ENCODE measurements around the gene FSTL5. TPM values are rescaled to one million over a fixed set of nuclear protein-coding genes. Genes with fewer than 3 reads are reported as not detected.

The FSTL5 gene
- total and polyA plus RNA-seq, 2 donors (not counting 3 experiments of a cell fraction or from before 2014, with no cell fraction given), result 1.3 to 1.9 TPM

GRCh38 chr4:161343569-161343950 lies 820.2 kb downstream of the FSTL5 start:
- DNase-seq (ENCODE audit: low read depth, low spot score) (no peak), FAIRE-seq (no peak)
- no peaks in the 10 kb centered on the region for H3K9me1 ChIP-seq (replicated peaks; ENCODE audit: control insufficient read depth, extremely low read depth, insufficient read depth, low read length)
- CTCF ChIA-PET, result no interaction called here
- H3K9ac ChIP-seq (replicated peaks; ENCODE audit: extremely low read depth, insufficient read depth, low read length), result no peak overlapping the region
- TF ChIP-seq FOS (IDR thresholded peaks at IDR 0.05; ENCODE audit: borderline replicate concordance, insufficient read depth, low read length) (no peak), CTCF (IDR thresholded peaks at IDR 0.05; ENCODE audit: extremely low read depth in 1 of 2, insufficient read depth in 1 of 2, low read depth in 1 of 2, low read length in 2 of 2) (no peak), MAX (IDR thresholded peaks at IDR 0.05; ENCODE audit: insufficient read depth, insufficient read length) (no peak), POLR2AphosphoS5 (IDR thresholded peaks at IDR 0.05; ENCODE audit: insufficient read depth, low read depth, low read length) (no peak), MYC (IDR thresholded peaks at IDR 0.05; ENCODE audit: low read depth, low read length) (no peak), GATA2 (IDR thresholded peaks at IDR 0.05; ENCODE audit: insufficient read depth, insufficient read length, low read depth, low read length) (no peak), POLR2A (IDR thresholded peaks at IDR 0.05; ENCODE audit: low read depth, low read length) (no peak), EZH2 (IDR thresholded peaks at IDR 0.05; ENCODE audit: borderline replicate concordance, low read depth, low read length, severe bottlenecking) (no peak), JUN (IDR thresholded peaks at IDR 0.05; ENCODE audit: borderline replicate concordance, insufficient read depth, insufficient read length, low read depth) (no peak)
- dilution Hi-C loops (cut with MboI; ENCODE audit: extremely low pct_ligation_motif_present, low sequenced_read_pairs) (no loop called here), intact Hi-C loops (cut with micrococcal nuclease) (no loop called here)
- H3K4me3 ChIP-seq (replicated peaks in 1 of 3; ENCODE audit: insufficient read depth in 1 of 3, low read depth in 1 of 3, low read length in 3 of 3), result no peak overlapping the region
- no TSS peak for BruUV-seq (replicated peaks)
- no peaks in the 10 kb centered on the region for H4K20me1 ChIP-seq (replicated peaks; ENCODE audit: control insufficient read depth, extremely low read depth, insufficient read depth, low read length)
- H3K27me3 ChIP-seq (ENCODE audit: control insufficient read depth in 2 of 2, insufficient read depth in 2 of 2, low read length in 2 of 2), result no peaks in the 10 kb centered on the region
- no peak overlapping the region for H3K4me2 ChIP-seq (ENCODE audit: insufficient read depth, low read length)
- H3K36me3 ChIP-seq (ENCODE audit: control insufficient read depth in 2 of 2, extremely low read depth in 1 of 2, insufficient read depth in 2 of 2, low read length in 2 of 2), result no peaks in the 10 kb centered on the region
- POLR2A ChIA-PET, result no interaction called here
- no peak overlapping the region for H3K27ac ChIP-seq (ENCODE audit: insufficient read depth, low read depth, low read length)
- H2AFZ ChIP-seq (ENCODE audit: low read depth, low read length), result no peak overlapping the region
- H3K4me1 ChIP-seq (ENCODE audit: control insufficient read depth, extremely low read depth, insufficient read depth, low read length), result no peaks in the 10 kb centered on the region
- no peaks in the 10 kb centered on the region for H3K79me2 ChIP-seq (ENCODE audit: control insufficient read depth, insufficient read depth, low read length)
- H3K9me3 ChIP-seq (replicated peaks; ENCODE audit: control insufficient read depth, insufficient read depth, low read length), result no peaks in the 10 kb centered on the region

Data from endothelial cell of umbilical vein (primary cell).